ENCODE results near the gene FNIP2.

Gene FNIP2

DNA sequence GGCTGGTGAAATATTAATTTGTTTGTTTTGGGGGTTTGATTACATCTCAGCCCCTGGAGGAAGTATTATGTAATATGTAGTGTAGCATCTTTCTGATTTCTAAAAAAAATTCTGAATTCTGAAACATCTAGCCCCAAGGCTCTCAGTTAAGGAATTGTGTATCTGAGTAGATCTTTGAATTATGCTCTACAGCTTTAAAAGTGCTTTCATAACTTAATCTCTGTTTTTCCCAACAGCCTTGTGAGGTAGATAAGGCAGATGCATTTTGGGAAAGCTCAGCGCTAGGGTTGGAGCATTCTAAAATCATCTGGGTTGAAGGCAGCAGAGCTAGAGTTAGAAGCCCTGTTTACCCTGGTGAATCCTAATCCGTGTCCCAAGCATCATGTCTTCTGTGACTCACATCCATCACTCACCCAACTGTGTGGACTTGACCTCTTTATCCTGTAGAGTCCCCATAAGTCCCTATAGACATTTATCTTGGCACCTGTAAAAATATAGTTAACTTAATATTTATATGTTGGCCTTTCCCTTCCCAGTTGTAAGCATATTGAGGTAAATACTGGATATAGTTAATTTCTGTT, 49.8 kb downstream of the FNIP2 start:
- no peak for FAIRE-seq
- no peak for DNase-seq (ENCODE audit: insufficient read length, low spot score)
- TF ChIP-seq POLR2AphosphoS5 (IDR thresholded peaks at IDR 0.05; ENCODE audit: low read depth, low read length), result no peak
- TF ChIP-seq POLR2A (IDR thresholded peaks at IDR 0.05; ENCODE audit: low read depth, low read length), result no peak
- no peak for TF ChIP-seq TAF1 (IDR thresholded peaks at IDR 0.05; ENCODE audit: low read depth, low read length)

DNA sequence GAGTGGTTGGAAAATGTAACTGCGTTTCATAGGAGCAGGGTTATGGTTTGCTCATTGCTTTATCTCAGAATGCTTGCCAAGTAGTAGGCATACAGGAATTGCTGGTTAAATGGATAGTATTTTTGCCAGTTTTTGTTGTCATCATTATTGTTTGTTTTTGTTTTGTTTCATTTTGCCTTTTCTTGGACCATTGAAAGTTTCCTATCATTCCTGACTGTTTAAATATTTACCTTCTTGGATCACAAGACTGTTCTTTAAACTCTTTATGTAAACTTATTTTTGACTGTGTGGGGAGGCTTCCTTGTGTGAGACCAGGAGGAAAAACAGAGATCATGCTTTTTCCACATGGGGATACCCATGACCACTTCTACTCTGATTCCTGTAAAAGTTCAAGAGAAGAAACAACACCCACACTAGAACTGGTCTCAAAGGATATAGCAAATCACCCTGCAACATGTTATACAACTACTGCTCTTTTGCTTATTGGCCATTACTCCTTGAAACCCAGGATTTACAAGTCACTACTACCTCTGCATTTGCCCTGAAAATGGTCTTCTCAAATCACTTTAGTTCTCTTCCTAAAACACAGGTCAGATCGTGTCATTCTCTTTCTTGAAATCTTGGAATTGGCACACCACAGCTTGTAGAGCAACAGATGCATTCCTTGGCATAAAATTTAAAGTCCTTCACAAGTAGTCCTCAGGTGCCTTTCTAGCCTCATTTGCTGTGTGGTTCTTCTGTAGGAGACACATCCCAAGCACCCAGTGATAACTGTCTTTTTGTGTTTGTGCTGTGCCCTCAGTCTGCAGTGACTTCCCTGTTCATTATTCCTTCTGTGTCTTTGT, 51.3 kb downstream of the FNIP2 start:
- no peak for DNase-seq (ENCODE audit: insufficient read length, low spot score)
- no peak for FAIRE-seq
- TF ChIP-seq PAX5 (IDR thresholded peaks at IDR 0.05; ENCODE audit: insufficient read depth, low read length, severe bottlenecking) (no peak), POLR2A (IDR thresholded peaks at IDR 0.05; ENCODE audit: low read depth, low read length) (no peak), POLR2AphosphoS5 (IDR thresholded peaks at IDR 0.05; ENCODE audit: low read depth, low read length) (no peak), TAF1 (IDR thresholded peaks at IDR 0.05; ENCODE audit: low read depth, low read length) (no peak), POU2F2 (IDR thresholded peaks at IDR 0.05; ENCODE audit: low read depth, low read length) (no peak)

DNA sequence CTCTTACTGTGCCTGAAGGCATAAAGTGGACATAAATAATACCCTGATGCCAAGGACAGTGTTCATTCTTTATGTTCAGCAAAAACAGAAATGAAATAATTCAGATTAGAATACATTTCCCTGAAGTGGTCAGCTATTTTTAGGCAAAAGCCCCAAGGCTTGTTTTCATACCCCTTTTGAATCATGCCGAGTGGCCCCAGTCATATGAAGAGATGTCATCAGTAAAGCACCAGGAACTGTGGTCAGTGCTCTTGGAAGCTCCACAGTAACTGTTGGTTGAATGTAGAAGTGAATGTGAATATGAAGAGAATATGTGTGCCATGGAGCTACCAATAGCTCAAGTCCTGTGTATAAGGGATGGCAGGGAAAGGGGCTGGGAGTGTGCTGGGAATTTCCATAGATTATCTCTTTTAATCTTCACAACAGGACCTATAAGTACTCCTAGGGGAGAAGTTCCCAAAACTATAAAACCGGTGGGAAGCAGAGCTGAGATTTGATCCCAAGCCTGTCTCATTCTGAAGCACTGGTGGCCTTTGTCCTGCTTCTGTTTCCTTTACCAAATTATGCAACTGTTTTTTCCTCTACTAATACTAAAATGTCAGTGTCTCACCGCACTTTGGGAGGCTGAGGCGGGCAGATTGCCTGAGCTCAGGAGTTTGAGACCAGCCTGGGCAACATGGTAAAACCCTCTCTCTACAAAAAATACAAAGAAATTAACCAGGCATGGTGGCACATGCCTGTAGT, 52.6 kb downstream of the FNIP2 start:
- DNase-seq (ENCODE audit: insufficient read length, low spot score), result no peak
- no peak for FAIRE-seq
- TF ChIP-seq SPI1 (IDR thresholded peaks at IDR 0.05; ENCODE audit: low read depth, low read length) (no peak), POLR2A (IDR thresholded peaks at IDR 0.05; ENCODE audit: low read depth, low read length) (no peak), POU2F2 (IDR thresholded peaks at IDR 0.05; ENCODE audit: low read depth, low read length) (no peak), TAF1 (IDR thresholded peaks at IDR 0.05; ENCODE audit: low read depth, low read length) (no peak), PAX5 (IDR thresholded peaks at IDR 0.05; ENCODE audit: insufficient read depth, low read length, severe bottlenecking) (no peak), POLR2AphosphoS5 (IDR thresholded peaks at IDR 0.05; ENCODE audit: low read depth, low read length) (no peak)

DNA sequence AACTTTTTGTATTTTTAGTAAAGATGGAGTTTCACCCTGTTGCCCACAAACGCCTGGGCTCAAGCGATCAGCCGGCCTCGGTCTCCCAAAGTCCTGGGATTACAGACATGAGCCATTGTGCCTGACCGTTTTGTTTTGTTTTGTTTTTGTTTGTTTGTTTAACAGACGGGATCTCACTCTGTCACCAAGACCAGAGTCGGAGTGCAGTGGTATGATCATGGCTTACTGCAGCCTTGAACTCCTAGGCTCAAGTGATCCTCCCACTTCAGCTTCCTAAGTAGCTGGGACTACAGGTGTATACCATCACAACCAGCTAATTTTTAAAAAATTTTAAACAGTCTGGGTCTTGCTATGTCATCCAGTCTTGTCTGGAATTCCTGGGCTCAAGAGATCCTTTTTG, 53.5 kb downstream of the FNIP2 start:
- FAIRE-seq (no peak), DNase-seq (ENCODE audit: insufficient read length, low spot score) (no peak)

DNA sequence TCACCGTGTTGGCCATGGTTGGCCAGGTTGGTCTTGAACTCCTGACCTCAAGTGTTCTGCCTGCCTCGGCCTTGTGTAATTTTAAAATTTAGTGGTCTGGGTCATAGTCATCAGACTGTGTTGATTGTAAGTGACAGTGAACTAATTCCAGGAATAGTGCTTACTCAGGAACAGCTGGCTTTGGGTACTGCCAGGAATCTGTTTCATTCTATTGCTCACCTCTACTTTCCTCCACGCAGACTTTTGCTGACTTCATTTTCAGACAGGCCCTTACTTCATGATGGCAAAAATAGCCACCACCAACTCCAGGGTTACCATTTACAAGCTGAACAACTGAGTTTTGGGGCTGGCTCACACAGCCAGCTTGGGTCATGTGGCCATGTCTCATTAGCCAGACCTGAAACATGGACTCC, 54.6 kb downstream of the FNIP2 start:
- FAIRE-seq, result no peak
- no peak for DNase-seq (ENCODE audit: insufficient read length, low spot score)
- TF ChIP-seq POU2F2 (IDR thresholded peaks at IDR 0.05; ENCODE audit: low read depth, low read length) (no peak), SPI1 (IDR thresholded peaks at IDR 0.05; ENCODE audit: low read depth, low read length) (no peak), POLR2AphosphoS5 (IDR thresholded peaks at IDR 0.05; ENCODE audit: low read depth, low read length) (no peak), POLR2A (IDR thresholded peaks at IDR 0.05; ENCODE audit: low read depth, low read length) (no peak), TAF1 (IDR thresholded peaks at IDR 0.05; ENCODE audit: low read depth, low read length) (no peak), PAX5 (IDR thresholded peaks at IDR 0.05; ENCODE audit: insufficient read depth, low read length, severe bottlenecking) (no peak)

More for the DNA sequence above, 53.5 kb downstream of the FNIP2 start:
- TF ChIP-seq PAX5 (IDR thresholded peaks at IDR 0.05; ENCODE audit: insufficient read depth, low read length, severe bottlenecking) (no peak), POLR2AphosphoS5 (IDR thresholded peaks at IDR 0.05; ENCODE audit: low read depth, low read length) (no peak), POU2F2 (IDR thresholded peaks at IDR 0.05; ENCODE audit: low read depth, low read length) (no peak), SPI1 (IDR thresholded peaks at IDR 0.05; ENCODE audit: low read depth, low read length) (no peak), POLR2A (IDR thresholded peaks at IDR 0.05; ENCODE audit: low read depth, low read length) (no peak), TAF1 (IDR thresholded peaks at IDR 0.05; ENCODE audit: low read depth, low read length) (no peak)

DNA sequence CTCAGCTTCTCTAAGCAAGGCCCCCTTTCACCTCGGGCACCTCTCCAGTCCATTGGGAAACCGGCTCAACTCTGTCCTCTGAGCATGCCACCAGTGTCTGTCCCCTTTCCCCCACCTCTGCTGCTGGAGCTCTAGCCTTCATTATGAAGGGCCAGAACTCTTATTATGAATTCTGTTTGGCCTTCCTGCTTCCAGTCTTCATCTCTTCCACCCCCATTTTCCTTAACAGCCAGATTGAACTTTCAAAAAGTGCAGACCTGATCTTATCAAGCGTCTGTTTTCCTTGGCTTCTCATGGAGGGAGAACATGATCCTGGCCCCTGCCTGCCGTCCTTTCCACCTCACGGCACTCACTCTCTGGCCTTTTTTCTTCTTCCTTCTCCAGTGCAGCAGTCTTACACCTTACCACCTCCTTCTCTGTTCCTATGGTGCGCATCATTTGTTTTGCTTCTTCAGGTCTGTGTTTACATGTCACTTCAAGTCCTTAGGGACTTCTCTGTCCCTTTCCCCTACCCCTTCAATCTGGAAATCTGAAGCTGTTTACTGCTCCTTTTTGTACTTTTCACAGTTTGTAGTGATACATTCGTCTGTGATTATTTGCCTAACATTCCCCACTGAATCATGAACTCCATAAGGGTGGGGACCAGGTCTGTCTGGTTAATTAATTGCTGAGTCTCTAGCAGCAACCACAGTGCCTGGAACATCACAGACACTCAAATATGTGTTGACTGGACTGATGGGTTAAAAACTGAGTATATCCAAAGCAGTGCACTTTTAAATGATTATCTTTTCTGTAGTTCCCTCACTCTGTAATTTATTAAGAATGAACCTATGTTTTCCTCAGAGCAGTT, 55.8 kb downstream of the FNIP2 start:
- TF ChIP-seq SPI1 (IDR thresholded peaks at IDR 0.05; ENCODE audit: low read depth, low read length) (no peak), POLR2A (IDR thresholded peaks at IDR 0.05; ENCODE audit: low read depth, low read length) (no peak), POU2F2 (IDR thresholded peaks at IDR 0.05; ENCODE audit: low read depth, low read length) (no peak), POLR2AphosphoS5 (IDR thresholded peaks at IDR 0.05; ENCODE audit: low read depth, low read length) (no peak), TAF1 (IDR thresholded peaks at IDR 0.05; ENCODE audit: low read depth, low read length) (no peak), PAX5 (IDR thresholded peaks at IDR 0.05; ENCODE audit: insufficient read depth, low read length, severe bottlenecking) (no peak)
- FAIRE-seq (no peak), DNase-seq (ENCODE audit: insufficient read length, low spot score) (no peak)

DNA sequence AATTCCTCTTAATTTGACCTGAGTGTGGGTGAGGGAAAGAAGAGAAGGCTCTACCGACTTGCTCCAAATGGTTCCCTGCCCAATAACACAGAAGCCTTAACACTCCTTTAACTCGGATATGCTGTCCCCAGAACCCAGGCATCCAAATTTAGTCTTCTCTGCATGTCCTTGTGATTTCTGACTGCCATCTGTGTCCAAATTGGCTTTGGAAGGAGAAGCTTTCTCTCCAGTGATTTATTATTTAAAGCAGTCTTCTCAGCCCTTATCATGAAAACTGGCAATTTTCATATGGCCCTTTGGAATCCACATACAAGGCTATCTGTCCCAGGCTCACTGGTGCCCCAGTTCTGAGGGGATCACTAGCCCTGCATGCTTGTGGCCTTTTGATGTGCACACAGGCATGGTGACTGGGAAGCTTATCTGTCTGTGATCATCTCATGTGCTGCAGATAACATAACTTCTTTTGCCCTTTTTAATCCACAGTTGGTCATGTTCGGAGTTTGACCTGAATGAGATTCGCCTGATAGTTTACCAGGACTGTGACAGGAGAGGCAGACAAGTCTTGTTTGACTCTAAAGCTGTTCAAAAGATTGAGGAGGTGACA, 56.7 kb downstream of the FNIP2 start:
- DNase-seq (ENCODE audit: insufficient read length, low spot score) (no peak), FAIRE-seq (no peak)
- TF ChIP-seq POLR2AphosphoS5 (IDR thresholded peaks at IDR 0.05; ENCODE audit: low read depth, low read length) (no peak), PAX5 (IDR thresholded peaks at IDR 0.05; ENCODE audit: insufficient read depth, low read length, severe bottlenecking) (no peak), SPI1 (IDR thresholded peaks at IDR 0.05; ENCODE audit: low read depth, low read length) (no peak), TAF1 (IDR thresholded peaks at IDR 0.05; ENCODE audit: low read depth, low read length) (no peak), POLR2A (IDR thresholded peaks at IDR 0.05; ENCODE audit: low read depth, low read length) (no peak), POU2F2 (IDR thresholded peaks at IDR 0.05; ENCODE audit: low read depth, low read length) (no peak)

DNA sequence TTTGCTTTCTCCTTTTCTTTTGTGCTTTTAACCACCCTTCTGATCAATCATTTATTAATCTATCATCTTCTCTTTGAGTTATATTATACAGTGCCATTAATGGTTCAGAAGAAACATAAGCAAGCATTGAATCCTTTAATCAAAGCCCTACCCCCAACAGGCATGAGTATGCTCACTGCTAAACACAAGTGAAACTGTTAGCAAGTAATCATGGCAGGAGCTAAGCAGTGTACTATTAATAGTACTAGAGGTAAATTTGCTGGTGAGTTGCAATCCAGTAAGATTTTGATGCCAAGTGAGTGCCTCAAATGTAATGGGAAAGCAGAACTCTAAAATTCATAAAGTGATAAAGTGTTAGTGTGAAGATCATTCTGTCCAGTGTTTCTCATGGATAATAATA, 57.2 kb downstream of the FNIP2 start:
- DNase-seq (ENCODE audit: insufficient read length, low spot score) (no peak), FAIRE-seq (no peak)
- TF ChIP-seq PAX5 (IDR thresholded peaks at IDR 0.05; ENCODE audit: insufficient read depth, low read length, severe bottlenecking), result no peak
- TF ChIP-seq POLR2AphosphoS5 (IDR thresholded peaks at IDR 0.05; ENCODE audit: low read depth, low read length), result no peak
- no peak for TF ChIP-seq POU2F2 (IDR thresholded peaks at IDR 0.05; ENCODE audit: low read depth, low read length)
- no peak for TF ChIP-seq SPI1 (IDR thresholded peaks at IDR 0.05; ENCODE audit: low read depth, low read length)
- no peak for TF ChIP-seq POLR2A (IDR thresholded peaks at IDR 0.05; ENCODE audit: low read depth, low read length)
- no peak for TF ChIP-seq TAF1 (IDR thresholded peaks at IDR 0.05; ENCODE audit: low read depth, low read length)

All from GM12891 (cell line).